ENCODE data around the gene KCNG2.

DNA sequence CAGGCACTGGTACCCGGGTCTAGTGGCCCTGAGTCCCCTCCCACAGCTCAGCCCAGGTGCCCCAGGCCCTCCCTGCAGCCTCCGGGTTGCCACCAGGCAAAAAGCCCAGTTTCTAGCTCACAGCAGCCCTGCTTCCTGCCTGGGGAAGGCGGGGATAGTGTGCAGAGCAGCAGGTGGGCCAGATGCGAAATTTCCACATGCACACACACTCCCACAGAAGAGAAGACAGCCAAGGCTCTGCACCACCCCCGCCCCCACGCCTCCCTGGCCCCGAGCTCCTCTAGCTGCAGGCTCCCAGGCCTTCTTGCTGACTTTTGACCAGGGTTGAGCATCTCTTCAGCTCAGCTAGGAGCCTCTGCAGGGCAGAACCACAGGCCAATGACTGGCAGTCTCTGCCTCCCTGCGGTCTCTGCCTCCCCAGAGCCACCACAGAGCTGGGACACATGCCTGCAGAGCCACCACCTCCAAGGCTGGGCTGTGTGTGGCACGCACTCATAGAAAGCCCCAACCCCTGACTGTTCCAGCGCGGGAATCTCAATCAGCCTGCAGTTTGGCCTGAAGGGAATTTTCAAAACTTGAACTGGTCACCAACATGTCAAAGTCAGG is 146.5 kb downstream of the KCNG2 start:
- TF ChIP-seq, protein P1, sequence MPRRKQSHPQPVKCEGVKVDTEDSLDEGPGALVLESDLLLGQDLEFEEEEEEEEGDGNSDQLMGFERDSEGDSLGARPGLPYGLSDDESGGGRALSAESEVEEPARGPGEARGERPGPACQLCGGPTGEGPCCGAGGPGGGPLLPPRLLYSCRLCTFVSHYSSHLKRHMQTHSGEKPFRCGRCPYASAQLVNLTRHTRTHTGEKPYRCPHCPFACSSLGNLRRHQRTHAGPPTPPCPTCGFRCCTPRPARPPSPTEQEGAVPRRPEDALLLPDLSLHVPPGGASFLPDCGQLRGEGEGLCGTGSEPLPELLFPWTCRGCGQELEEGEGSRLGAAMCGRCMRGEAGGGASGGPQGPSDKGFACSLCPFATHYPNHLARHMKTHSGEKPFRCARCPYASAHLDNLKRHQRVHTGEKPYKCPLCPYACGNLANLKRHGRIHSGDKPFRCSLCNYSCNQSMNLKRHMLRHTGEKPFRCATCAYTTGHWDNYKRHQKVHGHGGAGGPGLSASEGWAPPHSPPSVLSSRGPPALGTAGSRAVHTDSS (tag by site-specific recombination; IDR thresholded peaks at IDR 0.05): no peak
- TF ChIP-seq ZFP37 (tag by site-specific recombination; IDR thresholded peaks at IDR 0.05) (no peak), KLF9 (tag by site-specific recombination; IDR thresholded peaks at IDR 0.05; ENCODE audit: low read depth) (0 out of 2 replicates have a peak, but pooled peaks have one; percentile 19), ZBTB1 (tag by site-specific recombination; IDR thresholded peaks at IDR 0.05) (no peak), ZNF76 (tag by site-specific recombination; IDR thresholded peaks at IDR 0.05; ENCODE audit: borderline replicate concordance, low read depth) (no peak), ZNF223 (tag by site-specific recombination; IDR thresholded peaks at IDR 0.05) (no peak)
- TF ChIP-seq, protein P2, sequence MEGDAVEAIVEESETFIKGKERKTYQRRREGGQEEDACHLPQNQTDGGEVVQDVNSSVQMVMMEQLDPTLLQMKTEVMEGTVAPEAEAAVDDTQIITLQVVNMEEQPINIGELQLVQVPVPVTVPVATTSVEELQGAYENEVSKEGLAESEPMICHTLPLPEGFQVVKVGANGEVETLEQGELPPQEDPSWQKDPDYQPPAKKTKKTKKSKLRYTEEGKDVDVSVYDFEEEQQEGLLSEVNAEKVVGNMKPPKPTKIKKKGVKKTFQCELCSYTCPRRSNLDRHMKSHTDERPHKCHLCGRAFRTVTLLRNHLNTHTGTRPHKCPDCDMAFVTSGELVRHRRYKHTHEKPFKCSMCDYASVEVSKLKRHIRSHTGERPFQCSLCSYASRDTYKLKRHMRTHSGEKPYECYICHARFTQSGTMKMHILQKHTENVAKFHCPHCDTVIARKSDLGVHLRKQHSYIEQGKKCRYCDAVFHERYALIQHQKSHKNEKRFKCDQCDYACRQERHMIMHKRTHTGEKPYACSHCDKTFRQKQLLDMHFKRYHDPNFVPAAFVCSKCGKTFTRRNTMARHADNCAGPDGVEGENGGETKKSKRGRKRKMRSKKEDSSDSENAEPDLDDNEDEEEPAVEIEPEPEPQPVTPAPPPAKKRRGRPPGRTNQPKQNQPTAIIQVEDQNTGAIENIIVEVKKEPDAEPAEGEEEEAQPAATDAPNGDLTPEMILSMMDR (tag by site-specific recombination; IDR thresholded peaks at IDR 0.05): no peak
- TF ChIP-seq, protein P3, sequence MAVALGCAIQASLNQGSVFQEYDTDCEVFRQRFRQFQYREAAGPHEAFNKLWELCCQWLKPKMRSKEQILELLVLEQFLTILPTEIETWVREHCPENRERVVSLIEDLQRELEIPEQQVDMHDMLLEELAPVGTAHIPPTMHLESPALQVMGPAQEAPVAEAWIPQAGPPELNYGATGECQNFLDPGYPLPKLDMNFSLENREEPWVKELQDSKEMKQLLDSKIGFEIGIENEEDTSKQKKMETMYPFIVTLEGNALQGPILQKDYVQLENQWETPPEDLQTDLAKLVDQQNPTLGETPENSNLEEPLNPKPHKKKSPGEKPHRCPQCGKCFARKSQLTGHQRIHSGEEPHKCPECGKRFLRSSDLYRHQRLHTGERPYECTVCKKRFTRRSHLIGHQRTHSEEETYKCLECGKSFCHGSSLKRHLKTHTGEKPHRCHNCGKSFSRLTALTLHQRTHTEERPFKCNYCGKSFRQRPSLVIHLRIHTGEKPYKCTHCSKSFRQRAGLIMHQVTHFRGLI (tag by site-specific recombination; IDR thresholded peaks at IDR 0.05): no peak
- TF ChIP-seq, protein P4, sequence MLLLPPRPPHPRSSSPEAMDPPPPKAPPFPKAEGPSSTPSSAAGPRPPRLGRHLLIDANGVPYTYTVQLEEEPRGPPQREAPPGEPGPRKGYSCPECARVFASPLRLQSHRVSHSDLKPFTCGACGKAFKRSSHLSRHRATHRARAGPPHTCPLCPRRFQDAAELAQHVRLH (tag by site-specific recombination; IDR thresholded peaks at IDR 0.05): no peak
- TF ChIP-seq, protein P5, sequence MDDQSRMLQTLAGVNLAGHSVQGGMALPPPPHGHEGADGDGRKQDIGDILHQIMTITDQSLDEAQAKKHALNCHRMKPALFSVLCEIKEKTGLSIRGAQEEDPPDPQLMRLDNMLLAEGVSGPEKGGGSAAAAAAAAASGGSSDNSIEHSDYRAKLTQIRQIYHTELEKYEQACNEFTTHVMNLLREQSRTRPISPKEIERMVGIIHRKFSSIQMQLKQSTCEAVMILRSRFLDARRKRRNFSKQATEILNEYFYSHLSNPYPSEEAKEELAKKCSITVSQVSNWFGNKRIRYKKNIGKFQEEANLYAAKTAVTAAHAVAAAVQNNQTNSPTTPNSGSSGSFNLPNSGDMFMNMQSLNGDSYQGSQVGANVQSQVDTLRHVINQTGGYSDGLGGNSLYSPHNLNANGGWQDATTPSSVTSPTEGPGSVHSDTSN (CRISPR knock-in tag; IDR thresholded peaks at IDR 0.05): no peak
